NCI-H345 (cell line): ENCODE data around the gene ETV6.
A peak's percentile ranks its signal among the peaks of the same experiment; 100 is the strongest.

Experiments used
- DNase-seq: peaks from one replicate; lab custom pipeline; 2025; lab: John Stamatoyannopoulos, UW

The ETV6 gene

DNA sequence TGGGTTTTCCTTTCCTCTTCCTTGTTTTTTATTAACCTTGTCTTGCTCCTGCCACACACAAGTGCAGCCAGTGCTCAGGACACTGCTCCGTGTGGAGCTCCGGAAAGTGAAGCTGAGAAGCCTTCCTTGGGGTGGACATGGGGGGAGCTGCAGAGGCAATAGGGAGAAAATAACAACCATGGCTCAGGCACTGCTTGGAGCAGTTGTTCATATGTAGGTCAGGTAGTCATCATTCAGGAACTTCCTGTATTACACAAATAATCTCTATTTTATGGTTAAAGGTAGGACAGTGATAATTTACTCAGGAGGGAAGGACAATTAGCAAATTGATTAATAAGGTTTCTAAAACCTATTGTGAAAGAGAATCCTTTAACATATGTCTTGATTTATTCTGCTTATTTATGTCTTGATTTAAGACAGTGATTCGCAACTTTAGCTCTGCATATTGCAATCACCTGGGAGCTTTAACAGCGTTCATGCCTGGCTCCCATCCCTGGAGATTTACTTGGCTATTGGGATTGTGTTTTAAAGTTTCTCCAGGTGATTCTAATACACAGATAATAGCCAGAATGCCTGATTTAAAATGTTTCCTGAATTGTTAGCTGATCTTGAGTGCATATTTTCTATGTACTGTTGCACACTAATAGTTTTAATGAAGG lies 92.1 kb downstream of the ETV6 start:
- DNase-seq: no peak

DNA sequence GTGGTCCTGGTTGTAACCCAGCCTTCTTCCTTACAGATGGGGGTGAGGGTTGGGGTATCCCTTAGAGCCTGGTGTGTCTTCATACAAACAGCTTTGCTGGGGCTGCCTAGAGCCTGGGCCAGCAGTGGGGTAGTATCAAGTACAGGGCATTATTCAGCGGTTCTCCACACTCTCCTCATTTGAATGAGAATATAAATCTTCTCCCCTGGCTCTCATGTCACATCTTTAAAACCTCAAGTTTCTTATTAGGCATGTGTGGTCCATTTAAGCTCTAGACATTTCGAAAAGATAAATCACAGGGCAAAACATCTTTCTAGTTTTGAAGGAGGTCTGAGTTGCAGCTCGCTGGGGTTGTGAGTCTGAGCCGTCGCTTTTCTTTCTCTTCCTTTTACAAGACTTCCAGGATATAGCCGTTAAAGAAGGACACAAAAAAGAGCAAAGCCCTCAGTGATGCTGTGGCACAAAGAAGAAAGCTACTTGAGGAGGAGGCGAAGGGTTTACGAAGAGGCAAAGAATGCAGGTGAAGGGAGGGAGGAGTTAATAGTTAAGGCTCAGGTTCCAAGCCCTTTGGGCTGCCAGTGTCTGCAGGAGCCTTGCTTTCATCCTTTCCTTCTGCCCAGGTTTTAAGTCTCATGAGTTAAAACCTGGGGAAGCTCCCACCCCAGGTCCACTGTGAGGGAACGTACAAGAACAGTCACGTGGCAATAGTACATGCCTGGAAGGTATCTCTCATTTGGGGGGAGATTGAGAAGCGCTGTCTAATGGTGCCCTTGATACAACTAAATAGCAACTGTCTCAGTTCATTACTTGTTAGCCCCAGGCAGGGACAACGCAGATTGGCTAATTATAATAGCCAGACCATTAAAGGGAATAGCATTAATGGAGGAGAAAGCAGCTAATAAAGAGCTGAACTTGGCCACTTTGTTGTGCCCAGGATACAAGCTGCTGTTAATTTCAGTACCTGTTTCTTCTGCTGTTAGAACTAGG lies 94.2 kb downstream of the ETV6 start:
- no peak for DNase-seq

DNA sequence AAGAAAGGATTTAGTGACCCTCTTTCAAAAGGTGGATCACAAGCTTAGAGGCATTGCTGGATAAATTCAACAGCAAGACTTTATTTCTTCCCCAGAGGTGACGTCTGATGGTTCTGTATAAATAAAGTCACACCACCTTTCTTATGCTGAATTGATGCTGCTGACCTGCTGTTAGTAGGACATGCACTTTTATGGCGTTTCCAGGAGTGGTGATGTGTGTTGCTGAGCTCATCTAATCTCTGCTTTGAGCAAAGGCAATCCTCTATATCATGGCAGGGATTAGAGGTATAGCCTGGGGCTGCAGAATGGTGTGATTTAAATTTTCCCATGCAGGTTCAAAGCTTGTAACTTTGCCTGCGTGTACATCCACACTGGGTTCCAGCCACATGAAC lies 94.9 kb downstream of the ETV6 start:
- no peak for DNase-seq

DNA sequence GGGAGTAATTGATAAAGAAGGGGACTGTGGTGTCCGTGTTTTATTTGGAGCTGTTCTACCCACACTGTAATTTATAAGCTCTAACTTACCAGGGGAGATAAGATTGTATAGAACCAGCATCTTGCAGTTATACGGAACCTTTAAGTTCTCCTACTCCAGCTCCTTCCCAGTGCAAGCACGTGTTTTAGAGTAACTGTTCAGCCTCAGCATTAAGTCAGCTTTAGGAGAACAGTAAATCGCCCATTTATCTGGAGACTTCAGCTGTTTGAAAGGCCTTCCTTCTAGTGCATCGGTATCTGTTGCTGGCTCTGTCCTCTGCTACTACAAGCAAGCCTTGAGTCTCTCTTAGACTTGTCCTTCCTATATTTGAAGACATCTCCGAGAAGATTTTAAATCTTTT lies 95.6 kb downstream of the ETV6 start:
- no peak for DNase-seq

DNA sequence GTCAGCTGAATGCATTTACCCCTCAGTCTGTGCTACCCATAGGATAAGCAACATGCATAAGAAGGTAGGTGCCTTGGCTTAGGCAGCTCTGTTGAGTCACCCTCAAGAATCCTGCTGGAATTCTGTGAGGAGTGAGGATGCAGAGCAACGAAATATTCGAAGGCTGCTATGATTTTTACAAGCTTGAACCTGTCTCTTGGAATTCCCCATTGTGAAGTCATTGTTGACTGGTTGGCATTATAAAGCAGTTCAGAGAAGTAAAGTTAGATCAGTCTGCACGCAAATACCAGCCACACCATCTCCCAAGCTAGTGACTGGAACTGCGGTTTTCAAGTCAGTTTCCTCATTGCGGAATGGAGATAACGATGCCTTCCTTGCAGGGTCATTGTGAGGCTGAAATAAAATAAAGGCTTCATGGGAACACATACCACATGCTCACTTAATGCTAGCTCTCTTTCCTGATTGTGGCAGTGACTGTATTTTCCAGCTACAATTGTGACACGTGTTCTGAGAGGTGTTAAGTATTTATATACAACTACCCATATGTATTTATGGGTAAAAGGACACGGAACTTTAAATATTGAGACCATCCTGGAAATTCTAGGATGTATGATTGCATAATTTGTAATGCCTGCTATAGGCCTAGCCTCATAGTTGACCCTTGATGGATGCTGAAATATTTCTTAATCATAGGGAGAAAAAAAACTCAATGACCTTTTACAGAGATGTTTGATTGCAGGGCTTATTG lies 96.7 kb downstream of the ETV6 start:
- DNase-seq: no peak

DNA sequence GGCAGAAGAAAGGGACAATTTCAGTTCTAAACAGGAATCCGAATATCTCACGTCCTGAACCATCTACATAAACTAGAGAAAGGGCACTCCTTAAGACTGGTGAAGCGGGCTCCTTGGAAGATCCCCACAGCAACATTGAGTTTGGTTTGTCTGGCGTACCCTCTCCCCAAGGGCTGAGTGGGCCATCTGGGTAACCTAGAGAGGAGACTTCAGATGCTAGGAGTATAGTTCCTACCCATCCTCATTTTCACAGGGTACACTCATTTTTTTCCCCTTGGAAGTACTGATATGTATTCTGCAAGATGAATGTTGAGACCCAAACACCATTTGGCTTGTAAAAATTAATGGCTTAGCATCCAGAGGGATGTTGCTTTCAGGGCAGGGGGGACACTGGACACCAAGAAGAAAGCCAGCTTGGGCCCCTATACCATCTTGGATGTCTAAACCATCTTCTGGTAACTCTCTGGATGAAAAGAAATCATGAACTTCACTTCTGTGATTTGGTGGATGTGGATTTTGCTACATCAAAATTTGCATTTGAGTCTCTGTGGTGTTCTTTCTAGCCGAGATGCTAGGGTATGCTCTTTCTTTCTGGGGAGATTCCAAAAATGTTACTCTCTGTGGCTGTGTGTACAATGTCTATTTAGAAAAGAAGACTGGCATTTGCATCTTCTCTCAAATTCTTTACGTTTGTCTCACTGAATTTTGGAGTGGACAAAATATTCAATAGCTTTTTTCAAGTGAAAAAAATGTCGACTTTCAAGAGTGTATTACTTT lies 97.7 kb downstream of the ETV6 start:
- DNase-seq: no peak

DNA sequence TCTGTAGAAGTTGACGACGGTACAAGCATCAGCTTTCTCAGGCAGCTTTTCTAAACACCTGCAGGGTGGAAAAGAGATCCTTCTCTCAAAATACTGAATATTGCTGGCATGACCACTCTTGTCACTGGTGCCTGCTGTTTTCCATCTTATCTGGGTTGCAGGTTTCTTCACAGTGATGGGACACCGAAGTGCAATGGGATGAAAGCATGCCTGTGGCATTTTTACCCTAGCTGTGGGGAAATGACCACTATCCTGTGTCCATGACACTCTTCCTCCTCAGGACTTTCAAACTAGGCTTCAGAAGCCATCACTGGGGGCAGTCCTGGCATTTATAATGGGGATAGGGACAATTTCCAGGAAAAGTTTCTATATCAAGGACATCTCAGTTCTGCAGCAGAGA lies 98.5 kb downstream of the ETV6 start:
- no peak for DNase-seq

DNA sequence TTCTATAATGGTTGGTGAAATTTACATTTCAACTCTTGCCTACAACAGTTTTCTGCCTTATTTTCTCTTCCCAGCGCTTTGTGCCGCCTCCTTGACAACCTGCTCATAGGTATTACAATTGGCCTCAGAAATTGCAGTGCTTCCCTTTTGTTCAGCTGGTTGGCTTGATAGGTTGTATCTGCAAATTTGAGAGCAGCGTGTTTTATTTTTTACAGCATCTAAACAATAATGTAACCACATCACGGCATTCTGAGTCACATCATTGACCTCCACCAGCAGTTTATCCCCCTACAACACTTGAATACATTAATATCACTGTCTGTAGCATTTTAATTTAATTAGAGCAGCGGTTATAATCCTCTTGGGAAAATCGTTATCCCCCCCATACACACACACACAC lies 99.4 kb downstream of the ETV6 start:
- DNase-seq: no peak

DNA sequence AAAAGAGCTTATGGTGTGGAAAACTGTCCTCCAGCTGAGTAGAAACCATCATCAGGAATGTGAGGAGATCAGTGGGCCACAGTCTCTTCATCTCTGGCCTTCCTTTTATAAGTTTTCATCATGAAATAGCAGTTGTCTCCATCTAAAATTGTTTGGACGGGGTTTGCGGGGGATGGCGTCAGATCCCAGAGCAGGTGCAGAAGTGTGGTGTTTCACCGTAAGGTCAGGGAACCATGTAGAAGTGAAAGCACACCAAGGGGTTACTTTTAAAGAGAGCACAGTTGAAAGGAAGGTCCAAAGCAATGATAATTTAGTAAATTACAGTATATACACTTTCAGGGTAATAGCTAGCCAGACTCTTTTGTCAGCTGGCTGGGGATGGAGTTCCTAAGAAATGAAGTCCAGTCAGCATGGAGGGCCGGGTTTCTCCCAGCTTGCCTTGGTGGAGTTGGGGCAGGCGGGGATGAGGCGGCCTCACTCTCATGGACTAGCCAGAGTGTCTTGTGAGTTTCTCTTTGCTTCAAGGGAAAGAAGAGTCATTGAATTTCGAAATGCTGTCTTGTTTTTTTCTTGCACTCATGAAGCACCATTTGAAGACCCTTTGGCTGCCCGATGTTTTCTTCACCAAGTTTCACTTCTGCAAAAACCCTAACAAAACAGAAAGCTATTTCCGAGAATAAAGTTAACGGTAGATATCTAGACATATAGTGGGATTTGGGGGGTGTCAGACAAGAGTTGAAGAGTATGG lies 100.6 kb downstream of the ETV6 start:
- DNase-seq: no peak

DNA sequence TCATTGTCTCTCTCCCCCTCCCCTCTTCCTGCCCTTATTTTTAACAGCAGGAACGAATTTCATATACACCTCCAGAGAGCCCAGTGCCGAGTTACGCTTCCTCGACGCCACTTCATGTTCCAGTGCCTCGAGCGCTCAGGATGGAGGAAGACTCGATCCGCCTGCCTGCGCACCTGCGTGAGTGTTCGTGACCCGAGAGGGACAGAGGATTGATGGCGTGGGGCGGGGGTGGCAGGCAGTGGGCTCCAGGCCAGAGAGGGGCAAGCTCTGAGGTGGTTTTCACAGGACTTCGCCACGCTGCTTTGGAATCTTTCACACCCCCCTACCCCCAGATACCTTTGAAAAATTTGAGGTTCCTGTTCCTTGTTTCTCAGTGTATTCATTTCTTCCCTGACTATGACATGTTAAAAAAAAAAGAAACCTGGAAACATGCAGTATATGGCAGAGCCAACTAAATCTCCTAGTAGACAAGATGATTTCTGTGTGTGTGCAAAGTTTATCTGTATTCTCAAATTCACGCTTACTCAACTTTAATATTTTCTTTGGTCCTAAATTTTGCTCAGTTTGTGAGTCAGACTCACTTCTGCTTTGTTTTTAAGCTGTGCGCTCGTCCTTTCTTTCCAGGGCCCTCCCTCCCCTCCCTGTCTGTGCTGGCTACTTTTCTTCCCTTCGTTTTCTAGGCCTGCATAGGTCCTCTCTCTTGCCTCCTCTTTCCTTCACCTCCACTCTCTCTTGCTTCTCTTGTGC lies 103.1 kb downstream of the ETV6 start:
- DNase-seq: no peak

DNA sequence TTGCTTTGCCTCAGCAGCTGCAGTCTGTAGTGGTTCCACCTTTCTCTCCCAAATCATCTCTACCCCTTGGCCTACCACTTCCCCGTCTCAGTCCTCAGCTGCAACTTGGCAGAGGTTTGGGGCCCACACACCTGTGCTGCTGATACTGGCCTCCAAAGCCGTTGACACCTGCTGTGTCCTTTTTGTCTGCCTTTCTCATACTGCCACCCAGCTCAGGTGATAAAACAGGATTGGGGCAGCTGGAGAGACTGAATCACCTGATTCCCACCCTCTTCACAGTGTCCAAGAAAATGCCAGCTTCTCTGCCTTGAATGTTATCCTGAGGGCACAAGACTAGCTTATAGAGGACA lies 103.7 kb downstream of the ETV6 start:
- peak; percentile 83 for DNase-seq

DNA sequence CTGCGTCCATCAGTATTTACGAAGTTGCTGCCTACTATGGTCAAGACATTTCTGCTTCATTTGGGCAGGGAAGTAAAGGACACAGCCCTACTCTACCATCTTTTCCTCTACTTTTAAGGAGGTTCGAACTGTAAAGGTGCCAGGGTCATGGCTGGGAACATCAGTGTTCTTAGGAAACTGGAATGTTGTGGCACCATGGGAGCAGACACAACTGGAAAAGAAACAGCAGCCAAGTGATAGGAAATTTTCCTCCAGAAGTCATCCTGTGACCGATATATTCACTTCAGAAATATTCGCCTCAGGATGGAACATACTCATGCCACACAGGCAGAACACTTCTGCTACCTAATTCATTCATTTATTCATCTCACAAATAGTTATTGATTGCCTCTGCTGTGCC lies 104.4 kb downstream of the ETV6 start:
- DNase-seq: no peak

DNA sequence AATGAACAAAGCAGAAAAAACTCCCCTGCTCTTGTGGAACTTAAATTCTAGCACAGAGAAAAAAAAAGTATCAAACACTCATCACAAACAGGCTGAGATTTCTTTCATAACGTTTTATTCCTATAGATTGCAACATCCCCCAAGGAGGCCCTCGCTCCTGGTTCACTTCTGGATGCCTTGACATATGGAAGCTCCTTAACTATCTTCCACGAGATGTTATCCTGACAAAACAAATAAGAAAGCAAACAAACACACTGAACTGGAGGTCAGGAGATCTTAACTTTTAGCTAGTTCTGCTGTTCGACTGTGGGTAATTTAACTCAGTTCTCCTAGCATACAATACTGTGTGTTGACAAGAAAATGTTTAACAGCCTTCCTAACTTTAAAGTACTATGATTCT lies 104.8 kb downstream of the ETV6 start:
- no peak for DNase-seq

DNA sequence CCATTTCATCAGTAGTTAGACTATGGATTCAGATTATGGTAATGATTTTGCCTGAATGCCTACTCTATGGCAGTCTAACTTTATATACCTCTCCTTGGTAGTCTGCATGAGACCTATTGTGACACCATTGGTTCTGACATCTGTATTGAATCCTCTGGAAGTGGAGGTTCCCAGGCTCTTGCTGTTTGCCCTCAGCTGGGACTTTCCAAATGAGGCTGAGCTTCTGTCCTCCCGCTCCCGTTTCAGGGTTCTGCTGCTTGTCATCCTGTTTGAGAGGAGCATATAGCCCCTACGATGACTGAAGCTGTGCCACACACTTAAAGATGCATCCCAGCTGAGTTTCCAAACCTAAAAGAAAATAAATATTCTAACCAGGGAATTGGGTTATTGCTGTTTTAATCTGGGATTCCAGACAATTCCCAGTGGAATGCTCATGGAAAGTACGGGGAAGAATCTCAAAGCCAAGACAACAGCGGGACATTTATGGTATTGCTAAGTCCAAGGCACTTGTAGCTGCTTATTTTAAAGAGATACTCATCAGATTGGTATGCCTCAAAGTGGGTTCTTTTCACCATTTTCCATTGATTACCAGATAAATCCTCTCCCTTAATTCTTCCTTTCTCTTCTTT lies 105.9 kb downstream of the ETV6 start:
- no peak for DNase-seq

DNA sequence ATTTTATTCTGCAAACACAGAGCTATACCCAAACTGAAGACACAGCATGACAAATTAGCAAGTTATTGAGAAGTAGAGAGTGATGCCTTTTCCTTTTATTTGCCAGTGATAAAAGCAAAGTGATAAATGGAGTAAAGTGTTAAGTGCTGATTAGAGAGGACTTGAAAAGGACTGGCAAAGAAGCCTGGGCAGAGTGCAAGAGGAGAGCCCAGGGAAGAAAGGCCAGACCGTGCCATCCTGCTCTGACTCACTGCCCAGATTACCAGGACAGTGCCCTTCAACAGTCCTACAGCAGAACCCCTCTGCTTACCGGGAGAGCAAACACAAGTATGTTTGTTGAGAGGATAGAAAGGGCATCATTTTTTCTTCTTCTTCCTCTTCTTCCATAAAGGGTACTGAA lies 106.5 kb downstream of the ETV6 start:
- DNase-seq: peak; percentile 15

DNA sequence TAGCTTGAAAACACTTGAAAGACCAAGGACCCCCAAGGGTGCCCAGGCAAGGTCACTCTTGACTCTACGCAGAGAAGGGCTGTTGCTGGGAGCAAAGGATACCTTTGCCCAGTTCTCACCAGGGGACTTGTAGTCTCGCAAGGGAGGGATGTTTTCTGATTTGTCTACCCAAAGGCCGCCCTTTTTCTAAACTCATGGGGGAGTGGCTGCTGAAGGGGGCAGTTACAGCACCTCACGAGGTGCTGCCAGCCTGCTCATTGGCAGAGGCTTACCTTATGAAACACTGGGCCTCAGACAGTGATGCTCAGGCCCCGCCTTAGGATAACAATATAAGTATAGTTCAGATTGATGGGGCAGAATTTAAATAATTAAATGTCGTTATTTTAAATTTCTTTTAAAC lies 107.0 kb downstream of the ETV6 start:
- DNase-seq: peak; percentile 21

DNA sequence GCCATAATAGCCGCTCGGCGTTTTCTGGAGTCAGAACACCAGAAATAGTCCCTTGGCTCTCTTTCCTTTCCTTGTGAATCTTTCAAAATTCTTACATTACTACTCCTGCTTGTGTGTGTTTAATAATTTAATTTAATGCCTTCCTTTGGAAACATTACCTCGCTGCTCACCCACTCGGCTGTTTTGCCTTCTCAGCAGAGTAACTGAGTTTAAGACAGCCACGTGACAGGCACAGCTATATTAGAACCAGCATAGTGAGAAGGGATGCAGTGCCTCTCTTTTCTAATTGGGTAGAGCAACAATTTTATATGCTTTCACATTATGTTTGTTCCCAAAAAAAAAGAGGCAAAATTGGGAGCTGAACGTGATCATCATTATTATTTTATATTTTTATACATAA lies 107.6 kb downstream of the ETV6 start:
- DNase-seq: no peak

DNA sequence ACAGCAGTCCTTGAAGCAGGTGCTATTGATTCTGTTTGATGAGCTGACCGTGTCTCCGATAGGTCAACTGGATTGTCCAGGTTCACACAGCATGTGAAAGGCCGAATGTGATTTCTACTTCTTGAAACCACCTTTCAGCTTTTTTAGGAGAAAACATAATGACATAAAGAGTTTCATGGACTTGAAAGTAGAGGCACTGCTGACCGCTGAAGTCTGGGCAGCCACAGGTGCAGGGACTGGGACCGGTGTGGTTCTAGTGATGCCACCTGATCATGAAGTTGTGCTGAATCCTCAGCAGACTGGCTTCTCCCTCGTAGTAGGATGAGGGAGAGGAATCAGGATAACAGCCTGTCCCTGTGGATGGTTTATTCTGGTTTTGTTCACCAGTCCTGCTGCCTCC lies 108.1 kb downstream of the ETV6 start:
- DNase-seq: no peak

DNA sequence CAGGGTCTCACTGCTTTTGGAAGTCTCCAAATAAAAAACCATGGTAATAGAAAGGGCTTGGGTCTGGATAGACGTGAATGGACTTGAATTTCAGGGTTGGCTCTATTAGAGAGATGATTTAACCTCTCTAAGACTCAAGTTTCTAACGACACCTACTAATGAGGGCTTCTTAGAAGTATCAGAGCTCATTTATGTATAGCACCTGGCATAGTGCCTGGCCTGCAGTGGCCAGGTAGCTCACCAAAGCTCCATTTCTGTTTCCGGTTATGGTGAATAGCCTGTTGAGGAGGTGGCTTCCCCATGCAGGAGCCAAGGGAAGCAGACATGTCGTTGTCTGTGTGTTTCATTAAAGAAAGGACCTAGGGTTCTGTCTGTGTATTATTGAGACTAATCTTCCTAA lies 108.6 kb downstream of the ETV6 start:
- no peak for DNase-seq
